GM12878 (cell line): ENCODE data around the gene DLL1. TPM values are rescaled to one million over a fixed set of nuclear protein-coding genes. Genes with fewer than 3 reads are reported as not detected.

ENCODE experiments used
- ATF7 ChIP-seq: fragments of 450-650 bp; IDR thresholded peaks from 2 replicates; pipeline ENCODE4 v1.6.1; 2016; ENCODE audit warnings: low read depth, mild to moderate bottlenecking
- BHLHE40 ChIP-seq, 2 experiments: fragments of 450-650 bp in 1 of 2; IDR thresholded peaks; 2 replicates each; pipeline ENCODE4 v1.6.1; 2011 to 2017; ENCODE audit warnings: low read depth in 2 of 2, borderline replicate concordance in 1 of 2, improper control_type of control experiment in 1 of 2, low read length in 1 of 2, mild to moderate bottlenecking in 1 of 2
- EP300 ChIP-seq, 2 experiments: fragments of 150-350 bp in 1 of 2; IDR thresholded peaks; 2 replicates each; pipeline ENCODE4 v1.6.1; 2011 to 2012; ENCODE audit warnings: low read depth in 2 of 2, low read length in 2 of 2, borderline replicate concordance in 1 of 2, improper control_type of control experiment in 1 of 2, inconsistent platforms in 1 of 2; ENCODE audit not compliant: control insufficient read depth in 1 of 2
- ESRRA ChIP-seq: IDR thresholded peaks from 2 replicates; pipeline ENCODE4 v1.6.1; 2012; ENCODE audit warnings: mild to moderate bottlenecking, low read length, improper control_type of control experiment
- HDAC2 ChIP-seq: fragments of 200-600 bp; sonication (generic); IDR thresholded peaks from 2 replicates; pipeline ENCODE4 v1.6.1; 2017
- JUND ChIP-seq: IDR thresholded peaks from 2 replicates; pipeline ENCODE4 v1.6.1; 2012; ENCODE audit warnings: low read depth, mild to moderate bottlenecking, low read length, improper control_type of control experiment, moderate library complexity
- MEF2A ChIP-seq: IDR thresholded peaks from 2 replicates; pipeline ENCODE4 v1.6.1; 2011; ENCODE audit warnings: low read depth, mild to moderate bottlenecking, low read length, moderate library complexity; ENCODE audit not compliant: insufficient read depth
- MXI1 ChIP-seq: fragments of 150-350 bp; IDR thresholded peaks from 2 replicates; pipeline ENCODE4 v1.6.1; 2011; ENCODE audit warnings: low read depth, mild to moderate bottlenecking, inconsistent platforms, low read length, improper control_type of control experiment
- NBN ChIP-seq: fragments of 450-650 bp; IDR thresholded peaks from 2 replicates; pipeline ENCODE4 v1.6.1; 2016
- PML ChIP-seq: IDR thresholded peaks from 2 replicates; pipeline ENCODE4 v1.6.1; 2012; ENCODE audit warnings: low read length, inconsistent platforms
- POLR2AphosphoS2 ChIP-seq: IDR thresholded peaks from 2 replicates; pipeline ENCODE4 v1.6.1; 2011; ENCODE audit warnings: low read depth, mild to moderate bottlenecking, low read length, improper control_type of control experiment, moderate library complexity
- RAD51 ChIP-seq: fragments of 450-650 bp; IDR thresholded peaks from 2 replicates; pipeline ENCODE4 v1.6.1; 2016; ENCODE audit warnings: moderate library complexity, mild to moderate bottlenecking, inconsistent platforms
- STAT1 ChIP-seq: fragments of 450-650 bp; conservative IDR thresholded peaks from 2 replicates; pipeline ENCODE4 v1.6.1; 2014; ENCODE audit warnings: antibody characterized with exemption, mild to moderate bottlenecking
- SUPT20H ChIP-seq: IDR thresholded peaks from 2 replicates; pipeline ENCODE4 v1.6.1; 2011; ENCODE audit warnings: low read depth, mild to moderate bottlenecking, low read length, moderate library complexity, borderline replicate concordance; ENCODE audit not compliant: control insufficient read depth
- YBX1 ChIP-seq: fragments of 450-650 bp; IDR thresholded peaks from 2 replicates; pipeline ENCODE4 v1.6.1; 2016; ENCODE audit warnings: antibody characterized with exemption
- polyA plus RNA-seq, 11 experiments: library from polyadenylated mRNA; depleted of rRNA in 4 of 11; unstranded in 6 of 11; stranded (reverse) in 5 of 11; fragments of >200 nt; fragmentation: Nextera tagmentation in 4 of 11; fragmentation: Illumina TruSeq in 1 of 11; extraction: Ambion mirVana in 4 of 11; extraction: Trizol in 1 of 11; gene quantifications; 1 replicate in 1 of 11; 2 replicates in 10 of 11; pipeline versions ENCODE4 v1.2.1 to v1.2.3, GENCODE V29; 2011 to 2016; ENCODE audit warnings: inconsistent platforms in 2 of 11, missing spikeins in 2 of 11, low read depth in 1 of 11
- total RNA-seq, 4 experiments: library from RNA; depleted of rRNA in 3 of 4; stranded (reverse); fragments of >200 nt in 3 of 4; fragmentation: Illumina TruSeq in 1 of 4; extraction: Trizol in 1 of 4; gene quantifications; 2 replicates each; pipeline versions ENCODE4 v1.2.1 to v1.2.3, GENCODE V29; 2013 to 2021
- TF ChIP-seq, protein P1 (sequence below): fragments of 150-350 bp; IDR thresholded peaks from 2 replicates; pipeline ENCODE4 v1.6.1; 2016; ENCODE audit warnings: low read depth, low read length
- TF ChIP-seq, protein P2 (sequence below): IDR thresholded peaks from 2 replicates; pipeline ENCODE4 v1.6.1; 2011; ENCODE audit warnings: low read depth, mild to moderate bottlenecking, low read length, moderate library complexity, borderline replicate concordance; ENCODE audit errors: extremely low read depth
- TF ChIP-seq, protein P3 (sequence below): fragments of 450-650 bp; IDR thresholded peaks from 2 replicates; pipeline ENCODE4 v1.6.1; 2017; ENCODE audit warnings: low read depth, mild to moderate bottlenecking, moderate library complexity
- TF ChIP-seq, protein P4 (sequence below): IDR thresholded peaks from 2 replicates; pipeline ENCODE4 v1.6.1; 2011; ENCODE audit warnings: low read depth, low read length, improper control_type of control experiment, borderline replicate concordance
- TF ChIP-seq, protein P5 (sequence below): fragments of 450-650 bp; IDR thresholded peaks from 2 replicates; pipeline ENCODE4 v1.6.1; 2018; ENCODE audit warnings: borderline replicate concordance, mild to moderate bottlenecking; ENCODE audit not compliant: partially characterized antibody

Gene DLL1
- total and polyA plus RNA-seq, 10 of the 15 experiments (the other 5 are each of a cell fraction or from before 2014, with no cell fraction given): 0.02 to 0.80 (median 0.19) TPM

DNA sequence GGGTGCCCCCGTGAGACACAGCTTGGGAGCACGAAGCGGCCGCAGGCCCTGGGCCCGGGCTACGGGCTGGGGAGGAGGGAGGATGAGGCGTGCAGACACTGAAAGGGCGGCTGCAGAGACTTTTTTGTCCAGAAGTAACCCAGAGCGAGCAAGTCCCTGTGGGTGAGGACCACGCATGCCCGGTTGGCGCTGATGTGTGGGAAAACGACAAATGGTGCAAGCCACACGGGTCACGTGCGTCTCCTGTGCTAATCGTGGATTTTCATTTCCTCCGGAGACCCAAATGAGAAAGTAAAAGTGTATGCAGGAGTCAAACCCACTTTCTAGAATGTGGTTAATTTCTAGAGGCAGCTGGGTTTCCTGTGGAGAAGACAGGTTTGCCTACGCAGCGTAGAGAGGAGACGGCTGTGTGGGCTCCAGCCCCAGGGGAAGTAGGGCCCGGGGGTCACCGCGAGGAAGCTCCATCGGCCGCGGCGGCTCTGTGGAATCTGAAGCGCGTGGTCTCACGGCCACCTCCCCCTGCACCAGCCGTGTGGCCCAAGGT, 19.0 kb downstream of the DLL1 start (continued):
- TF ChIP-seq, protein P1, sequence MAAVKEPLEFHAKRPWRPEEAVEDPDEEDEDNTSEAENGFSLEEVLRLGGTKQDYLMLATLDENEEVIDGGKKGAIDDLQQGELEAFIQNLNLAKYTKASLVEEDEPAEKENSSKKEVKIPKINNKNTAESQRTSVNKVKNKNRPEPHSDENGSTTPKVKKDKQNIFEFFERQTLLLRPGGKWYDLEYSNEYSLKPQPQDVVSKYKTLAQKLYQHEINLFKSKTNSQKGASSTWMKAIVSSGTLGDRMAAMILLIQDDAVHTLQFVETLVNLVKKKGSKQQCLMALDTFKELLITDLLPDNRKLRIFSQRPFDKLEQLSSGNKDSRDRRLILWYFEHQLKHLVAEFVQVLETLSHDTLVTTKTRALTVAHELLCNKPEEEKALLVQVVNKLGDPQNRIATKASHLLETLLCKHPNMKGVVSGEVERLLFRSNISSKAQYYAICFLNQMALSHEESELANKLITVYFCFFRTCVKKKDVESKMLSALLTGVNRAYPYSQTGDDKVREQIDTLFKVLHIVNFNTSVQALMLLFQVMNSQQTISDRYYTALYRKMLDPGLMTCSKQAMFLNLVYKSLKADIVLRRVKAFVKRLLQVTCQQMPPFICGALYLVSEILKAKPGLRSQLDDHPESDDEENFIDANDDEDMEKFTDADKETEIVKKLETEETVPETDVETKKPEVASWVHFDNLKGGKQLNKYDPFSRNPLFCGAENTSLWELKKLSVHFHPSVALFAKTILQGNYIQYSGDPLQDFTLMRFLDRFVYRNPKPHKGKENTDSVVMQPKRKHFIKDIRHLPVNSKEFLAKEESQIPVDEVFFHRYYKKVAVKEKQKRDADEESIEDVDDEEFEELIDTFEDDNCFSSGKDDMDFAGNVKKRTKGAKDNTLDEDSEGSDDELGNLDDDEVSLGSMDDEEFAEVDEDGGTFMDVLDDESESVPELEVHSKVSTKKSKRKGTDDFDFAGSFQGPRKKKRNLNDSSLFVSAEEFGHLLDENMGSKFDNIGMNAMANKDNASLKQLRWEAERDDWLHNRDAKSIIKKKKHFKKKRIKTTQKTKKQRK: no peak
- TF ChIP-seq NBN (peak; percentile 66; the same call in 1 of the 2 replicates), MXI1 (no peak), HDAC2 (no peak), EP300 (IDR thresholded peaks at IDR 0.05; ENCODE audit: borderline replicate concordance in 1 of 2, control insufficient read depth in 1 of 2, low read depth in 2 of 2, low read length in 2 of 2) (peak in 1 of 2 experiments; percentile 53; a peak in 1 of 4 replicates), POLR2AphosphoS2 (no peak), ATF7 (peak; percentile 51; the same call in 1 of the 2 replicates), JUND (no peak), SUPT20H (no peak), BHLHE40 (IDR thresholded peaks at IDR 0.05; ENCODE audit: borderline replicate concordance in 1 of 2, low read depth in 2 of 2, low read length in 1 of 2) (peak; percentile 95 to 96), PML (no peak), STAT1 (0 out of 2 replicates have a peak, but pooled peaks have one; percentile 35), MEF2A (0 out of 2 replicates have a peak, but pooled peaks have one; percentile 20), RAD51 (peak; percentile 93), YBX1 (0 out of 2 replicates have a peak, but pooled peaks have one; percentile 36), ESRRA (no peak)
- TF ChIP-seq, protein P2, sequence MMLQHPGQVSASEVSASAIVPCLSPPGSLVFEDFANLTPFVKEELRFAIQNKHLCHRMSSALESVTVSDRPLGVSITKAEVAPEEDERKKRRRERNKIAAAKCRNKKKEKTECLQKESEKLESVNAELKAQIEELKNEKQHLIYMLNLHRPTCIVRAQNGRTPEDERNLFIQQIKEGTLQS: 0 out of 2 replicates have a peak, but pooled peaks have one; percentile 47
- TF ChIP-seq, protein P3, sequence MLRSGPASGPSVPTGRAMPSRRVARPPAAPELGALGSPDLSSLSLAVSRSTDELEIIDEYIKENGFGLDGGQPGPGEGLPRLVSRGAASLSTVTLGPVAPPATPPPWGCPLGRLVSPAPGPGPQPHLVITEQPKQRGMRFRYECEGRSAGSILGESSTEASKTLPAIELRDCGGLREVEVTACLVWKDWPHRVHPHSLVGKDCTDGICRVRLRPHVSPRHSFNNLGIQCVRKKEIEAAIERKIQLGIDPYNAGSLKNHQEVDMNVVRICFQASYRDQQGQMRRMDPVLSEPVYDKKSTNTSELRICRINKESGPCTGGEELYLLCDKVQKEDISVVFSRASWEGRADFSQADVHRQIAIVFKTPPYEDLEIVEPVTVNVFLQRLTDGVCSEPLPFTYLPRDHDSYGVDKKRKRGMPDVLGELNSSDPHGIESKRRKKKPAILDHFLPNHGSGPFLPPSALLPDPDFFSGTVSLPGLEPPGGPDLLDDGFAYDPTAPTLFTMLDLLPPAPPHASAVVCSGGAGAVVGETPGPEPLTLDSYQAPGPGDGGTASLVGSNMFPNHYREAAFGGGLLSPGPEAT: peak; percentile 62; the same call in 1 of the 2 replicates
- TF ChIP-seq, protein P4, sequence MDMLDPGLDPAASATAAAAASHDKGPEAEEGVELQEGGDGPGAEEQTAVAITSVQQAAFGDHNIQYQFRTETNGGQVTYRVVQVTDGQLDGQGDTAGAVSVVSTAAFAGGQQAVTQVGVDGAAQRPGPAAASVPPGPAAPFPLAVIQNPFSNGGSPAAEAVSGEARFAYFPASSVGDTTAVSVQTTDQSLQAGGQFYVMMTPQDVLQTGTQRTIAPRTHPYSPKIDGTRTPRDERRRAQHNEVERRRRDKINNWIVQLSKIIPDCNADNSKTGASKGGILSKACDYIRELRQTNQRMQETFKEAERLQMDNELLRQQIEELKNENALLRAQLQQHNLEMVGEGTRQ: peak; percentile 72
- TF ChIP-seq, protein P5, sequence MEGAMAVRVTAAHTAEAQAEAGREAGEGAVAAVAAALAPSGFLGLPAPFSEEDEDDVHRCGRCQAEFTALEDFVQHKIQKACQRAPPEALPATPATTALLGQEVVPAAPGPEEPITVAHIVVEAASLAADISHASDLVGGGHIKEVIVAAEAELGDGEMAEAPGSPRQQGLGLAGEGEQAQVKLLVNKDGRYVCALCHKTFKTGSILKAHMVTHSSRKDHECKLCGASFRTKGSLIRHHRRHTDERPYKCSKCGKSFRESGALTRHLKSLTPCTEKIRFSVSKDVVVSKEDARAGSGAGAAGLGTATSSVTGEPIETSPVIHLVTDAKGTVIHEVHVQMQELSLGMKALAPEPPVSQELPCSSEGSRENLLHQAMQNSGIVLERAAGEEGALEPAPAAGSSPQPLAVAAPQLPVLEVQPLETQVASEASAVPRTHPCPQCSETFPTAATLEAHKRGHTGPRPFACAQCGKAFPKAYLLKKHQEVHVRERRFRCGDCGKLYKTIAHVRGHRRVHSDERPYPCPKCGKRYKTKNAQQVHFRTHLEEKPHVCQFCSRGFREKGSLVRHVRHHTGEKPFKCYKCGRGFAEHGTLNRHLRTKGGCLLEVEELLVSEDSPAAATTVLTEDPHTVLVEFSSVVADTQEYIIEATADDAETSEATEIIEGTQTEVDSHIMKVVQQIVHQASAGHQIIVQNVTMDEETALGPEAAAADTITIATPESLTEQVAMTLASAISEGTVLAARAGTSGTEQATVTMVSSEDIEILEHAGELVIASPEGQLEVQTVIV: no peak
